Measurements from ENCODE around the gene SLC38A10.

The SLC38A10 gene

GRCh38 chr17:81339534-81340296 is 44.6 kb upstream of the SLC38A10 start:
- ATAC-seq (ENCODE audit: low read depth) (no peak), DNase-seq (ENCODE audit: low spot score) (no peak)
- TF ChIP-seq, protein P1, sequence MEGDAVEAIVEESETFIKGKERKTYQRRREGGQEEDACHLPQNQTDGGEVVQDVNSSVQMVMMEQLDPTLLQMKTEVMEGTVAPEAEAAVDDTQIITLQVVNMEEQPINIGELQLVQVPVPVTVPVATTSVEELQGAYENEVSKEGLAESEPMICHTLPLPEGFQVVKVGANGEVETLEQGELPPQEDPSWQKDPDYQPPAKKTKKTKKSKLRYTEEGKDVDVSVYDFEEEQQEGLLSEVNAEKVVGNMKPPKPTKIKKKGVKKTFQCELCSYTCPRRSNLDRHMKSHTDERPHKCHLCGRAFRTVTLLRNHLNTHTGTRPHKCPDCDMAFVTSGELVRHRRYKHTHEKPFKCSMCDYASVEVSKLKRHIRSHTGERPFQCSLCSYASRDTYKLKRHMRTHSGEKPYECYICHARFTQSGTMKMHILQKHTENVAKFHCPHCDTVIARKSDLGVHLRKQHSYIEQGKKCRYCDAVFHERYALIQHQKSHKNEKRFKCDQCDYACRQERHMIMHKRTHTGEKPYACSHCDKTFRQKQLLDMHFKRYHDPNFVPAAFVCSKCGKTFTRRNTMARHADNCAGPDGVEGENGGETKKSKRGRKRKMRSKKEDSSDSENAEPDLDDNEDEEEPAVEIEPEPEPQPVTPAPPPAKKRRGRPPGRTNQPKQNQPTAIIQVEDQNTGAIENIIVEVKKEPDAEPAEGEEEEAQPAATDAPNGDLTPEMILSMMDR (IDR thresholded peaks at IDR 0.05; ENCODE audit: poor library complexity, severe bottlenecking): no peak
- H3K4me3 ChIP-seq (ENCODE audit: severe bottlenecking): no peak overlapping the region
- H3K9me3 ChIP-seq (ENCODE audit: severe bottlenecking): no peaks in the 10 kb centered on the region
- H3K36me3 ChIP-seq (ENCODE audit: low read depth): peaks cover 5% of the 10 kb centered on the region; the same call in 1 of the 2 replicates
- H3K4me1 ChIP-seq (ENCODE audit: insufficient read depth, poor library complexity, severe bottlenecking): peaks cover 11% of the 10 kb centered on the region
- H3K27me3 ChIP-seq (ENCODE audit: insufficient read depth, poor library complexity, severe bottlenecking): no peaks in the 10 kb centered on the region
- H3K27ac ChIP-seq (ENCODE audit: poor library complexity, severe bottlenecking): peak overlapping the region; percentile 15

GRCh38 chr17:81339191-81339533 is 44.1 kb upstream of the SLC38A10 start:
- Histone ChIP-seq H3K4me3 (ENCODE audit: severe bottlenecking) (no peak overlapping the region), H3K4me1 (ENCODE audit: insufficient read depth, poor library complexity, severe bottlenecking) (peaks cover 11% of the 10 kb centered on the region), H3K27ac (ENCODE audit: poor library complexity, severe bottlenecking) (peak overlapping the region; percentile 15), H3K36me3 (ENCODE audit: low read depth) (peaks cover 5% of the 10 kb centered on the region; the same call in 1 of the 2 replicates), H3K27me3 (ENCODE audit: insufficient read depth, poor library complexity, severe bottlenecking) (no peaks in the 10 kb centered on the region), H3K9me3 (ENCODE audit: severe bottlenecking) (no peaks in the 10 kb centered on the region)
- TF ChIP-seq, protein P1 (IDR thresholded peaks at IDR 0.05; ENCODE audit: poor library complexity, severe bottlenecking): no peak
- DNase-seq (ENCODE audit: low spot score) (no peak), ATAC-seq (ENCODE audit: low read depth) (no peak)

DNA sequence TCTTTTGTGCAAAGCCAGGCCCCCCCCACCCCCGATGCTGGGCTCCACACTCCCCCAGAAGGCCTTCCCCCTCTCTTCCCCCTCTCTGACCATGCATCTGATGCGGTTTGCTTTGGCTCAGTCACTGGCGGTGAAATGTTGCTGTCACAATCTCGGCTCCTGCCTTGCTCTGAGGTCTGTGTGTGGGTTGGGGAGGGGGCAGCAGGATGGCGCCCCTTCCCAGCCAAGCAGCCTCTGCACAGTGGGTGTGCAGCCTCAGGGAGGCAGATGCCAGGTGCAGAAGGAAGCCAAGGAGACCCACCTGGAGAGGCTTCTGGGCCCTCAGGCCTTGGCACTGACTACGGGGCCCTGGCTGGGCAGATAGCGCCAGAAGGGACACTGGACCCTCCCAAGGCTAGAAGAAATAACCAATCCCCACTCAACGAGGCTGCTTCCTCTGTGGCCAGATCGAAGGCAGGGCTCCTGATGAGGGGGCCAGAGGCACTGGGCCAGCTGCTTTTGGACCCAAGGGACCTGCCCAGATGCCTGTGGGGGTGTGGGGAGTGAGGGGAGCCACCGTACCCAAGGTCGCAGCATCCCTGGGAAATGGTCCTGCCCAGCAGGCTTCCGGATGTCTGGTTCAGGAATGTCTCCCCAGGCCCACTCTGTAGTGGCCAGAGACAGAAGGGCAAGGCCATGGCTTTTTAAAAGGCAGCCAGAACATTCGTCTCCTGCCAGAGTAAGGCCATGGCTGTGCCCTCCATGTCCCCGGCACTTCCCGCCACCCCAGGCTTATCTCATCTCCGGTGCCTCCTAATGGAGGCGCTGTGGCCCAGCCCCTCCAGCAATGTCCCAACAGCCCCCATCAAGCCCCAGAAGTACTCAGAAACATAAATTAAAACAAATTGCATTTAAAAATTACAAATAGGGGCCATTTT is 43.4 kb upstream of the SLC38A10 start:
- H3K9me3 ChIP-seq (ENCODE audit: severe bottlenecking): no peaks in the 10 kb centered on the region
- H3K4me1 ChIP-seq (ENCODE audit: insufficient read depth, poor library complexity, severe bottlenecking): peaks cover 11% of the 10 kb centered on the region
- no peaks in the 10 kb centered on the region for H3K27me3 ChIP-seq (ENCODE audit: insufficient read depth, poor library complexity, severe bottlenecking)
- DNase-seq (ENCODE audit: low spot score) (no peak), ATAC-seq (ENCODE audit: low read depth) (no peak)
- H3K27ac ChIP-seq (ENCODE audit: poor library complexity, severe bottlenecking): peak overlapping the region; percentile 15
- no peak overlapping the region for H3K4me3 ChIP-seq (ENCODE audit: severe bottlenecking)
- TF ChIP-seq, protein P1 (IDR thresholded peaks at IDR 0.05; ENCODE audit: poor library complexity, severe bottlenecking): no peak
- H3K36me3 ChIP-seq (ENCODE audit: low read depth): peaks cover 2% of the 10 kb centered on the region; the same call in 1 of the 2 replicates

GRCh38 chr17:81337476-81337879 is 42.4 kb upstream of the SLC38A10 start:
- H3K9me3 ChIP-seq (ENCODE audit: severe bottlenecking): no peaks in the 10 kb centered on the region
- no peaks in the 10 kb centered on the region for H3K27me3 ChIP-seq (ENCODE audit: insufficient read depth, poor library complexity, severe bottlenecking)
- DNase-seq (ENCODE audit: low spot score) (peak; percentile 73), ATAC-seq (ENCODE audit: low read depth) (no peak)
- peaks cover 11% of the 10 kb centered on the region for H3K4me1 ChIP-seq (ENCODE audit: insufficient read depth, poor library complexity, severe bottlenecking)
- no peak overlapping the region for H3K4me3 ChIP-seq (ENCODE audit: severe bottlenecking)
- H3K36me3 ChIP-seq (ENCODE audit: low read depth): no peaks in the 10 kb centered on the region
- no peak overlapping the region for H3K27ac ChIP-seq (ENCODE audit: poor library complexity, severe bottlenecking)
- TF ChIP-seq, protein P1 (IDR thresholded peaks at IDR 0.05; ENCODE audit: poor library complexity, severe bottlenecking): no peak
